ENCODE data around the gene CAMKK1.

DNA sequence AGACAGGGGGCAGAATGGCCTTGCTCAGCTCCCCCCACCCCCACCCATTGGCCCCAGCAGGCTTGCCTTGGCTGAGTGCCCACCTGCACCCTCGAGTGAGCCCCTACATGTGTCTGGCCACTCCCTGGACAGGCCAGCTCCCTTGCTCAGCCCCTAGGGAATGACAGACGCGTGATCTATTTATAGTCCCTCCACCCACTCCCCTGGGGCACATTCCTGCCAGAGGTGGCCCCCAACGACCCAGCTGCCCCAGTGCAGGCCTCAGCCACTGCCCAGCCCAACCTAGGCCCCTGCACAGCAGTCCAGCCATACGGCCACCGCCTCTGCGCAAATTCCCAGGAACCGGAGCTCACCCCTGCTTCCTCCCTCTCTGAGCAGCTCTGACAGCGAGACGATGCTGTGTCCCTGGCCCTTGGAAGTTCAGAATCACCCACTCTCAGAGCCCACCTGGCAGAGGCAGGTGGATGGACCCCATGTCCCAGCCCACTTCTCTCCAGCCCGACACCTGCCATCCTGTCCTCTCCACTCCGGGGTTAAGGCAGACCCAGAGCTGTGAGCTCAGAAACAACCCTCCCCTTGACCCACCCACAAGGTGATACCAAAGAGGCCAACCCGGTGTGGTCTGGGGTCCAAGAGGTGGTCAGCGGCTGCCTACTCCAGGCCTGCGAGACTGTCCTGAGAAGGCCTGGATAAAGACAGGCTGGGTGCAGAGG is 34.9 kb upstream of the CAMKK1 start:
- TF ChIP-seq, protein P1, sequence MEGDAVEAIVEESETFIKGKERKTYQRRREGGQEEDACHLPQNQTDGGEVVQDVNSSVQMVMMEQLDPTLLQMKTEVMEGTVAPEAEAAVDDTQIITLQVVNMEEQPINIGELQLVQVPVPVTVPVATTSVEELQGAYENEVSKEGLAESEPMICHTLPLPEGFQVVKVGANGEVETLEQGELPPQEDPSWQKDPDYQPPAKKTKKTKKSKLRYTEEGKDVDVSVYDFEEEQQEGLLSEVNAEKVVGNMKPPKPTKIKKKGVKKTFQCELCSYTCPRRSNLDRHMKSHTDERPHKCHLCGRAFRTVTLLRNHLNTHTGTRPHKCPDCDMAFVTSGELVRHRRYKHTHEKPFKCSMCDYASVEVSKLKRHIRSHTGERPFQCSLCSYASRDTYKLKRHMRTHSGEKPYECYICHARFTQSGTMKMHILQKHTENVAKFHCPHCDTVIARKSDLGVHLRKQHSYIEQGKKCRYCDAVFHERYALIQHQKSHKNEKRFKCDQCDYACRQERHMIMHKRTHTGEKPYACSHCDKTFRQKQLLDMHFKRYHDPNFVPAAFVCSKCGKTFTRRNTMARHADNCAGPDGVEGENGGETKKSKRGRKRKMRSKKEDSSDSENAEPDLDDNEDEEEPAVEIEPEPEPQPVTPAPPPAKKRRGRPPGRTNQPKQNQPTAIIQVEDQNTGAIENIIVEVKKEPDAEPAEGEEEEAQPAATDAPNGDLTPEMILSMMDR (IDR thresholded peaks at IDR 0.05): no peak
- TF ChIP-seq NPAS2 (CRISPR knock-in tag; IDR thresholded peaks at IDR 0.05; ENCODE audit: borderline replicate concordance) (no peak), CBX8 (IDR thresholded peaks at IDR 0.05) (no peak), BHLHE40 (IDR thresholded peaks at IDR 0.05; ENCODE audit: low read depth, low read length) (no peak), EP300 (IDR thresholded peaks at IDR 0.05) (no peak), FOSL2 (IDR thresholded peaks at IDR 0.05) (no peak), FOSL2 (CRISPR knock-in tag; IDR thresholded peaks at IDR 0.05) (no peak), KDM1A (IDR thresholded peaks at IDR 0.05; ENCODE audit: low read depth) (no peak), MAFK (IDR thresholded peaks at IDR 0.05; ENCODE audit: partially characterized antibody) (no peak), POLR2A (IDR thresholded peaks at IDR 0.05; ENCODE audit: low read length) (no peak)
- TF ChIP-seq, protein P2, sequence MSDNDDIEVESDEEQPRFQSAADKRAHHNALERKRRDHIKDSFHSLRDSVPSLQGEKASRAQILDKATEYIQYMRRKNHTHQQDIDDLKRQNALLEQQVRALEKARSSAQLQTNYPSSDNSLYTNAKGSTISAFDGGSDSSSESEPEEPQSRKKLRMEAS (IDR thresholded peaks at IDR 0.05): no peak
